Esophagus mucosa (tissue), 1 donor: ENCODE measurements around the gene TIPARP. TPM values are rescaled to one million over a fixed set of nuclear protein-coding genes. Genes with fewer than 3 reads are reported as not detected.
"Not testable (repeated sequence)": the region's sequence is repeated elsewhere in the genome, so short reads cannot be mapped to it uniquely, and the experiment has no call there.

Experiments used
- ATAC-seq: fragments of 200-7000 bp; cut with Tn5 transposase; one replicate; pipeline ENCODE4 v1.9.1; 2020
- total RNA-seq: library from RNA; stranded (reverse); gene quantifications from one replicate; pipeline ENCODE4 v1.2.4, GENCODE V29; 2023
- donor health status: DM: yes; HTN: yes; CAD: no.

The TIPARP gene
- total RNA-seq, 1 donor from 2014 or later: 34.4 TPM

- ATAC-seq: no peak
Observed at GRCh38 chr3:156718622-156719306, 44.4 kb downstream of the TIPARP start.

DNA sequence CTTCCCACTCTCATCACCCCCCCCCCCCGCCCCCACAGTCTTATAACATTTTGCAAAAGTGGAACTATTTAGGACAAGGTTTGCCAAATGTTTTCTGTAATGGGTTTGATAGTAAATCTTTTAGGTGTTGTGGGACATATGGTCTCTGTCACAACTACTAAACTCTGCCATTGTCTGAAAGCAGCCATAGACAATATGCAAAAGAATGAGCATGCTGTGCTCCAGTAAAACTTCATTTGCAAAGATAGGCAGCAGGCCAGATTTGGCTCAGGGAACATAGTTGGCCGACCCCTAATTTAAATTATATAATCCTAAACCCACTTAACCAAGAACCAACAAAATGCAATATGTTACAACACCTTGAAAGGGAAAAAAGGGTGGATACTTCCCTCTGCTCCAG, 46.4 kb downstream of the TIPARP start:
- ATAC-seq: no peak

DNA sequence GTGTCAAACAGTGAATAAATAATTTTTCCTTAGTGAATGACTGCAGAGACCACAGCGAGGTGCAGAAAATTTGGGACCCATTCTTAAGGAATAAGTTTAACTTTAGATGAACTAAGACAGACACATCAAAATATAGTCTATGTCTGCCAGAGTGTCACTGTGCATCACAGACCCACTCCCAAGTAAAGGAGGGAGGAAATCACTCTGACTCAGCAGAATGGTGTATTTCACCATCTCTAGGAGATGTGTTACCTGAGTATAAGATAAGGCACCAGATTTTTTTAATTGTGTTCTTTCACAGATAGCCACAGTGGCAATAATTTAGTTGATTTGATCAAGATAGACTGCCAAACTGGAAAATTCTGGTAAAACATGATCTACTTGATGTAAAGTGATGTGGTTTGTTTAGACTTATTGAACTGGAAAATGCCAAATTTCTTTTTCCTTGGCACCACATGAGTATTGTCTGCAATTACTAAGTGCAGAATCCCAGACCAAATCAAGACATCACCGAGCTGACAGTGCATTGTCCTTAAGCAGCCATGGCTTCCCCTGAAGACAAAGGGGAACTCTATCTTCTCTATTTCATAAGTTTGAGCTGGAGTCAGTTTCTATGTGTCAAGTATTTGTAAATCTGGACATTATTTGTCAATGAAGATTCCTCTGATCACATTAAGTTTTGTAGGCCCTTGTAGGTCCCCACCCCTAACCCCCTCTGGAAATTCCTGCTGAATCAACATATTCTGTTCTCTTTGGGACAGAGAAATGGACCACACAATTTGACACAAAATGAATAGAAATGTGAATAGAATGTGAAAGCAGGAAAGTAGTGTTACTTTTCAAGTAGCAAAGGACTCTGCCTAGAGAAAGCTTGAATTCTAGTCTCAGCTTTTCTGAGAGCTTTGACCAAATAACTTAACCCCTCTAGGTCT, 47.6 kb downstream of the TIPARP start:
- ATAC-seq: no peak

DNA sequence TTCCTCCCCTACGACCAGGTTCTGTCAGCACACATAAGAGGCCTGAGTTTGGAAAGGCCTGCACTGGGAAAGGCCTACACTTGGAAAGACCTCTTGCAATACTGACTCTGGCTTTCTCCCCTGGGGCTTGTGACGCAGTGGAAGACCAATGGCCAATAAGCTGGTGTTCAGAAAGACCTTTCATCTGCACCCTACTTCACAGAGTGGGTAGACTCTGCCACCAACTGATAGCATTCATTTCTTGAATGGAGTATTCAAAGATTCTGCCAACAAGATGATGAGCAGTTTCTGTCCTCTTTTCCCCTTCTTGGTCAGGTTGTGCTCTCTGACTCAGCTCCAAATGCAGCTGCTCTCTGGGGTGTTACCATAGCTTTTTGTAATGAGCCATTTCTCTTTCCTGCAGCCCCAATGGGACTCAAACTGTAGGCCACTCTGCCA, 48.8 kb downstream of the TIPARP start:
- no peak for ATAC-seq

- peak; percentile 96 for ATAC-seq
Observed at GRCh38 chr3:156725682-156726081, 51.3 kb downstream of the TIPARP start.

GRCh38 chr3:156726456-156726855, 52.1 kb downstream of the TIPARP start:
- ATAC-seq: peak; percentile 75

- no peak for ATAC-seq
Observed at GRCh38 chr3:156727519-156728205, 53.3 kb downstream of the TIPARP start.

- ATAC-seq: no peak
Observed at GRCh38 chr3:156728267-156728985, 54.0 kb downstream of the TIPARP start.

- ATAC-seq: no peak
Observed at GRCh38 chr3:156729460-156730179, 55.2 kb downstream of the TIPARP start.

DNA sequence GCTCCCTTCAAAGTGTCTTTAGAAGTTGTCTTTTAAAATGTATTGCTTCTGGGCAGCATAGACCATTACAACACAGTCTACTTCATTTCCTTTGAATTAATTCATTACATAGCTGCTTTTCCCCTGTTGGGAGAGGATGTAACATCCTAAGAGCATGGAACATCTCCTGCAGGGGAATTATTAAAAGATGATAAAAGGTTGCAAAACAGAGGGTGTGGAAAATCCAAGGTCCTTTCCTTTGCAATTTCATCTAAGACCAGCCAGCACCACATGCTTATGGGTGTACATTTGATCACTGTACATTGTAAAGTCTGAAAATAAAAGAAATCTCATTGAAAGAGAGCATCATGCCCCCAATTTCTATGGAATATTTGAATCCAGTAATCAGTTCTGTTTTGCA, 57.4 kb downstream of the TIPARP start:
- no peak for ATAC-seq

DNA sequence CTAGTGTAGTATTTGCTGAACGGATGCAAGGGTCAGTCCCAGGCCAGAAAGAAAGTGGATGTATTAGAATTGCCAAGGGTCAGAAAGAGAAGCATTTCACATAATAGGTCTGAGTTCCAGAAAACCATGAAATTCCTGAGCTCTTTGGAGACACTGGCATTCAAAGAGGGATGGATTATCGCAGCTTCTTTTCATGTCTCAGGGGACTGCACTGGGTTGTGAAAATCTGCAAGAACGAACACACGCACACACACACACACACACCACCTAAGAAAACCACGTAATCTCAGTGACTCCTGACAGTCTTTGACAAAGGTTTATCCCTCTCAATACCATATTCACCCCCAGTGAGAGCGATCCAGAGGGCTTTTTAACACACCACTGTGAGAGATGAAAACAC, 57.9 kb downstream of the TIPARP start:
- ATAC-seq: no peak

GRCh38 chr3:156732715-156733421, 58.5 kb downstream of the TIPARP start:
- ATAC-seq: no peak

- ATAC-seq: not testable (repeated sequence)
Observed at GRCh38 chr3:156734661-156735060, 60.3 kb downstream of the TIPARP start.

DNA sequence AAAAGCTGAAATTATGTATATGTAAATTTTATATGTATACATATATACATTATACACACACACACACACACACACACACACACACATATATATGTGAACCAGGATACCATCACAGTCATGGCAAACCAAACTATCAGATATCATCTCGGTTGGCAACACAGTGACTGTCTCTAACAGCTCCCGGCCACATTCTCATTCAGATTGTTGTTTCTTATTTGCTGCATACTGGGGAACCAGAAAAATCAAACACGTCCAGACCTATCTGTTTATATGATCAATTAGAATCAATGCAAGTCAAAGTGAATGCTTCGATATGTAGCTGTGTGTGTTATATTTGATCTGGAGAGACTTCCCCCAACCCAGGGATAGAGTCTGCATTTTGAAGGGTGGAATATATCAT, 61.1 kb downstream of the TIPARP start:
- no peak for ATAC-seq

- not testable (repeated sequence) for ATAC-seq
Observed at GRCh38 chr3:156737049-156737448, 62.7 kb downstream of the TIPARP start.

DNA sequence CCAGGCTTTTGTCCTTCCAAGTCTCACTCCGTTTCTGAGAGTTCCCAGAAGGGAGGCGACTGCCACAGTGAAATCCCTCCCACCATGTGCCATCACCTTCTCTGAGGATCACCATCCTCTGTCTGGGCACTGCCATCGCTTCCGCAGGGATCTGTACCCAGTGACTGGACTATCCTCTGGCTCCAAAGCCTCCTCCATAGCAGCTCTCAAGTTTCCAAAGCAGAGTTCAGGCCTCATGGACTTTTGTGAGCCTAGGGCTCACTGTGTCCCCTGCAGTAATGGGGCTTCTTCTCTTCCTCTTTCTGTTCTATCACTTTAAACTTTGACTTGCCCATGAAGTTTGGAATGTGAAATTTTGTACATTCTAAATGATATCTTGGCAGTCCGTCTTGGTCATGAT, 63.9 kb downstream of the TIPARP start:
- no peak for ATAC-seq

DNA sequence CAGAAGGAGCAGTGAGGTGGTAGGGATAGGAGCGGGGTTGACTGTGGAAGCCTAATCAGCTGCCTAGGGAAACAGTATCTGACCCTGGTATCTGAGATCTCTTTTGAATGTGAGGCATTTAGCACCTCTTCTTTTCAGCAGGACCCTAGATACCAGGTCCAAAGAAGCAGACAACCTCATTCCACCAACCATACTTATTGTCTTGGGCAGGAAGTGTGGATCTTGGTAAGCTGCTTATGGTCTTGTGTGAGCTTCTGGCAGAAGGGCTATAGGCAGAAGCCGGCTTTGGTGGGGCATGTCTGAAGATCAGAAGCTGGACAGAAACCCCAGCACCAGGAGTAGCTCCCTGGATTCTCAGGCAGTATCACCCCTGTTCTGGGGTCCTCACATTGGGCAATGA, 65.6 kb downstream of the TIPARP start:
- ATAC-seq: no peak

DNA sequence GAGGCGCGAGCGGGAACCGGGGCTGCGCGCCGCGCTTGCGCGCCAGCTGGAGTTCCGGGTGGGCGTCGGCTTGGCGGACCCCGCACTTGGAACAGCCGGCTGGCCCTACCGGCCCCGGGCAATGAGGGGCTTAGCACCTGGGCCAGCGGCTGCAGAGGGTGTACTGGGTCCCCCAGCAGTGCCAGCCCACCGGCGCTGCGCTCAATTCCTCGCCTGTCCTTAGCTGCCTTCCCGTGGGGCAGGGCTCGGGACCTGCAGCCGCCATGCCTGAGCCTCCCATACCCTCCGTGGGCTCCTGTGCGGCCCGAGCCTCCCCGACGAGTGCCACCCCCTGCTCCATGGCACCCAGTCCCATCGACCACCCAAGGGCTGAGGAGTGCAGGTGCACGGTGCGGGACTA, 66.2 kb downstream of the TIPARP start:
- ATAC-seq: not testable (repeated sequence)

DNA sequence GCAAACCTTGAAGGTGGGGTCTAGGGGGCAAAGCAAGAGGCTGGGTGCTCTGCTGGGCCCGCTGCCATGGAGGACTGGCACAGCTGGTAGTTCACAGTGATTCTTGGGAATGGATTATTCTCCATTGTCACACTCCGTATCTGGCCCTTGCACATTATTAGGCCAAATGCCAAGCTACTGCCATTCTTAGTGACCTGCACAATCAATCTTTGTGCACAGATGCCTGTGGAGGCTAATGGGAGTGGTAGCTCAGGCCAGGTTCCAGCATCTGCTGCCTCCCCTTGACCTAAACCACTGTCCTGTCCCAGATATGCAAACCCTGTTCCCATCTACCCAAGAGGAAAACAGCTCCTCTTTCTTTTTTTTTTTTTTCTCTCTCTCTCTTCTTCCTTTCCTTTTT, 67.5 kb downstream of the TIPARP start:
- no peak for ATAC-seq

- no peak for ATAC-seq
Observed at GRCh38 chr3:156742401-156742800, 68.0 kb downstream of the TIPARP start.

DNA sequence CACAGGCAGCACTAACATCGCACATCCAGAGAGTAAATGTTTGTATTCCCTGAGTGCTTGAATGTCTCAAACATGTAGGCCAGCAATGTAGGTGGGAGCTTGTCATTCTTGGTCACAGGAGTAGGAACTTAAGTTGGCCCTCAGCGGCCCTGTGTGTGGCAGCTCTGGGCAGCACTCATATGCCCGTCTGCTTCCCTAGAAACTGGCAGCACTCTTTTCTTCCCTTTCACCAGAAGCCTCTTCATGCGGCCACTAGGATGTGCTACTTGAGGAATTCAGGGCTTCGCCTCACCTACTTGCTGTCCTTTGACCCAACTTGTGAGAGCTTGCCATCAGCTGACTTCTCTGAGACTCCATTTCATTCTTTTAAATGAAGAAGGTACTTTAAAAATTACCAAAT, 69.5 kb downstream of the TIPARP start:
- no peak for ATAC-seq
